Measurements from ENCODE around the gene PAFAH1B2.
"Not testable (repeated sequence)": the region's sequence is repeated elsewhere in the genome, so short reads cannot be mapped to it uniquely, and the experiment has no call there.

PAFAH1B2 gene

DNA sequence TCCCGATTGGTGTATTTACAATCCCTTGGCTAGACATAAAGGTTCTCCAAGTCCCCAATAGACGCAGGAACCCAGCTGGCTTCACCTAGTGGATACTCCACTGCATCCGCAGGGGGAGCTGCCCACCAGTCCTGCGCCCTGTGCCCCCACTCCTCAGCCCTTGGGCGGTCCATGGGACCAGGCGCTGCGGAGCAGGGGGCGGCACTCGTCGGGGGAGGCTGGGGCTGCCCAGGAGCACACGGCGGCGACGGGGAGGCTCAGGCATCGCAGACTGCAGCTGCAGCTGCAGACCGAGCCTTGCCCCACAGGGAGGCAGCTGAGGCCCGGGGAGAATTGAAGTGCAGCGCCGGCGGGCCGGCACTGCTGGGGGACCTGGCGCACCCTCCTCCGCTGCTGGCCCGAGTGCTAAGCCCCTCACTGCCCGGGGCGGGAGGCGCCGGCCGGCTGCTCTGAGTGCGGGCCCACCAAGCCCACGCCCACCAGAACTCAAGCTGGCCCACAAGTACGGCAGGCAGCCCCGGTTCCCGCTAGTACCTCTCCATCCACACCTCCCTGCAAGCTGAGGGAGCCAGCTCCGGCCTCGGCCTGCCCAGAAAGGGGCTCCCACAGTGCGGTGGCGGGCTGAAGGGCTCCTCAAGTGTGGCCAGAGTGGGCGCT, 33.7 kb upstream of the PAFAH1B2 start:
- no CpG with 5 or more reads among the region's 39 CpGs for WGBS (ENCODE audit: extremely low coverage, insufficient coverage, low lambda C conversion rate)

GRCh38 chr11:117112497-117112896, 31.6 kb upstream of the PAFAH1B2 start:
- not testable (repeated sequence) for H4K5ac ChIP-seq (ENCODE audit: low read length); H3K4me3 ChIP-seq (ENCODE audit: low read length); H3K23ac ChIP-seq (ENCODE audit: low read length); H3K4me1 ChIP-seq (ENCODE audit: control insufficient read depth, low read depth, low read length); H4K8ac ChIP-seq (ENCODE audit: low read depth, low read length); H3K9ac ChIP-seq (ENCODE audit: low read length); H3K79me2 ChIP-seq (ENCODE audit: control insufficient read depth, insufficient read depth, low read length); H3K27me3 ChIP-seq (ENCODE audit: insufficient read depth, low read length, poor library complexity); H2BK120ac ChIP-seq (ENCODE audit: low read depth, low read length); H3K36me3 ChIP-seq (ENCODE audit: control insufficient read depth, insufficient read depth, low read length); H3K4me2 ChIP-seq (ENCODE audit: low read length); H3K27ac ChIP-seq (ENCODE audit: low read depth, low read length); H3K4ac ChIP-seq (ENCODE audit: low read depth, low read length); DNase-seq; H2BK5ac ChIP-seq (ENCODE audit: low read length); H3K79me1 ChIP-seq (ENCODE audit: low read length); H3K18ac ChIP-seq (ENCODE audit: low read length); H3K56ac ChIP-seq (ENCODE audit: low read length); H2BK15ac ChIP-seq (replicated peaks; ENCODE audit: low read depth); H2AK5ac ChIP-seq (ENCODE audit: low read length)
- no CpG with 5 or more reads among the region's 3 CpGs for WGBS (ENCODE audit: extremely low coverage, insufficient coverage, low lambda C conversion rate)

More for the DNA sequence above, 33.7 kb upstream of the PAFAH1B2 start:
- H3K23ac ChIP-seq (ENCODE audit: low read length), result no peak overlapping the region
- no peak overlapping the region for H4K8ac ChIP-seq (ENCODE audit: low read depth, low read length)
- no peaks in the 10 kb centered on the region for H3K79me2 ChIP-seq (ENCODE audit: control insufficient read depth, insufficient read depth, low read length)
- H3K4me3 ChIP-seq (ENCODE audit: low read length), result no peak overlapping the region
- H2BK5ac ChIP-seq (ENCODE audit: low read length), result no peak overlapping the region
- H2BK120ac ChIP-seq (ENCODE audit: low read depth, low read length), result no peak overlapping the region
- H3K9ac ChIP-seq (ENCODE audit: low read length), result no peak overlapping the region
- DNase-seq, result no peak
- H3K79me1 ChIP-seq (ENCODE audit: low read length), result no peaks in the 10 kb centered on the region
- no peaks in the 10 kb centered on the region for H3K27me3 ChIP-seq (ENCODE audit: insufficient read depth, low read length, poor library complexity)
- no peaks in the 10 kb centered on the region for H3K4me1 ChIP-seq (ENCODE audit: control insufficient read depth, low read depth, low read length)
- no peak overlapping the region for H3K4me2 ChIP-seq (ENCODE audit: low read length)
- H3K4ac ChIP-seq (ENCODE audit: low read depth, low read length), result no peak overlapping the region
- H2AK5ac ChIP-seq (ENCODE audit: low read length), result no peak overlapping the region
- no peak overlapping the region for H3K27ac ChIP-seq (ENCODE audit: low read depth, low read length)
- no peak overlapping the region for H2BK15ac ChIP-seq (replicated peaks; ENCODE audit: low read depth)
- no peak overlapping the region for H3K18ac ChIP-seq (ENCODE audit: low read length)
- no peak overlapping the region for H3K56ac ChIP-seq (ENCODE audit: low read length)
- no peaks in the 10 kb centered on the region for H3K36me3 ChIP-seq (ENCODE audit: control insufficient read depth, insufficient read depth, low read length)
- no peak overlapping the region for H4K5ac ChIP-seq (ENCODE audit: low read length)

DNA sequence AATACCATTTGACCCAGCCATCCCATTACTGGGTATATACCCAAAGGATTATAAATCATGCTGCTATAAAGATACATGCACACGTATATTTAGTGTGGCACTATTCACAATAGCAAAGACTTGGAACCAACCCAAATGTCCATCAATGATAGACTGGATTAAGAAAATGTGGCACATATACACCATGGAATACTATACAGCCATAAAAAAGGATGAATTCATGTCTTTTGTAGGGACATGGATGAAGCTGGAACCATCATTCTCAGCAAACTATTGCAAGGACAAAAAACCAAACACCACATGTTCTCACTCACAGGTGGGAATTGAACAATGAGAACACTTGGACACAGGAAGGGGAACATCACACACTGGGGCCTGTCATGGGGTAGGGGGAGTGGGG, 31.1 kb upstream of the PAFAH1B2 start:
- H3K27ac ChIP-seq (ENCODE audit: low read depth, low read length); DNase-seq; H3K79me1 ChIP-seq (ENCODE audit: low read length); H3K18ac ChIP-seq (ENCODE audit: low read length); H2BK5ac ChIP-seq (ENCODE audit: low read length); H3K9ac ChIP-seq (ENCODE audit: low read length); H2BK15ac ChIP-seq (replicated peaks; ENCODE audit: low read depth); H4K5ac ChIP-seq (ENCODE audit: low read length); H3K56ac ChIP-seq (ENCODE audit: low read length); H3K4me2 ChIP-seq (ENCODE audit: low read length); H4K8ac ChIP-seq (ENCODE audit: low read depth, low read length); H3K4me3 ChIP-seq (ENCODE audit: low read length); H3K36me3 ChIP-seq (ENCODE audit: control insufficient read depth, insufficient read depth, low read length); H3K79me2 ChIP-seq (ENCODE audit: control insufficient read depth, insufficient read depth, low read length); H3K4ac ChIP-seq (ENCODE audit: low read depth, low read length); H2BK120ac ChIP-seq (ENCODE audit: low read depth, low read length); H2AK5ac ChIP-seq (ENCODE audit: low read length); H3K23ac ChIP-seq (ENCODE audit: low read length); H3K27me3 ChIP-seq (ENCODE audit: insufficient read depth, low read length, poor library complexity); H3K4me1 ChIP-seq (ENCODE audit: control insufficient read depth, low read depth, low read length): not testable (repeated sequence)
- WGBS (ENCODE audit: extremely low coverage, insufficient coverage, low lambda C conversion rate), result no CpG with 5 or more reads among the region's 1 CpG

- H4K5ac ChIP-seq (ENCODE audit: low read length), result no peak overlapping the region
- no peak overlapping the region for H3K18ac ChIP-seq (ENCODE audit: low read length)
- no peaks in the 10 kb centered on the region for H3K4me1 ChIP-seq (ENCODE audit: control insufficient read depth, low read depth, low read length)
- H3K4me3 ChIP-seq (ENCODE audit: low read length), result no peak overlapping the region
- no peak overlapping the region for H3K27ac ChIP-seq (ENCODE audit: low read depth, low read length)
- no peaks in the 10 kb centered on the region for H3K79me1 ChIP-seq (ENCODE audit: low read length)
- no peak overlapping the region for H3K4me2 ChIP-seq (ENCODE audit: low read length)
- H2BK120ac ChIP-seq (ENCODE audit: low read depth, low read length), result no peak overlapping the region
- H2AK5ac ChIP-seq (ENCODE audit: low read length), result no peak overlapping the region
- no peak overlapping the region for H3K23ac ChIP-seq (ENCODE audit: low read length)
- H2BK5ac ChIP-seq (ENCODE audit: low read length), result no peak overlapping the region
- no peaks in the 10 kb centered on the region for H3K79me2 ChIP-seq (ENCODE audit: control insufficient read depth, insufficient read depth, low read length)
- H4K8ac ChIP-seq (ENCODE audit: low read depth, low read length), result no peak overlapping the region
- H3K56ac ChIP-seq (ENCODE audit: low read length), result no peak overlapping the region
- DNase-seq, result no peak
- no peak overlapping the region for H3K4ac ChIP-seq (ENCODE audit: low read depth, low read length)
- H2BK15ac ChIP-seq (replicated peaks; ENCODE audit: low read depth), result no peak overlapping the region
- no peaks in the 10 kb centered on the region for H3K27me3 ChIP-seq (ENCODE audit: insufficient read depth, low read length, poor library complexity)
- H3K9ac ChIP-seq (ENCODE audit: low read length), result no peak overlapping the region
- no peaks in the 10 kb centered on the region for H3K36me3 ChIP-seq (ENCODE audit: control insufficient read depth, insufficient read depth, low read length)
Measured at GRCh38 chr11:117117681-117118080, 26.4 kb upstream of the PAFAH1B2 start.

DNA sequence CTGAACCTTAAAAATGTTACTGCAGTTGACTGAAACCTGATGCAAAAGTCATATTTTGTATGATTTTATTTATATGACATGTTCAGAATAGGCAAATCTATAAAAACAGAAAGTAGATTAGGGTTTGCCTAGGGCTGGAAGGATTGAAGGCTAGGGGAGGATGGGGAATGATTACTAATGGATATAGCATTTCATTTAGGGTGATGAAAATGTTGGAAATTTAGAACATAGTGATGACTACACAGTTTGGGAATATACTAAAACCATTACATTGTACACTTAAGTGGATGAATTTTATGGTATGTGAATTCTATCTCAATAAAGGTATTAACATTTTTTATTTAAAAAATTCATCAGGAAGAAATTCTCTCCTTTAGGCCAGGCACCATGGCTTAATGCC, 22.9 kb upstream of the PAFAH1B2 start:
- H3K4me1 ChIP-seq (ENCODE audit: control insufficient read depth, low read depth, low read length), result no peaks in the 10 kb centered on the region
- no peak overlapping the region for H2BK120ac ChIP-seq (ENCODE audit: low read depth, low read length)
- no peak overlapping the region for H2AK5ac ChIP-seq (ENCODE audit: low read length)
- H3K23ac ChIP-seq (ENCODE audit: low read length), result no peak overlapping the region
- no peak overlapping the region for H2BK15ac ChIP-seq (replicated peaks; ENCODE audit: low read depth)
- no peak overlapping the region for H3K4ac ChIP-seq (ENCODE audit: low read depth, low read length)
- H3K56ac ChIP-seq (ENCODE audit: low read length), result no peak overlapping the region
- no peak overlapping the region for H3K4me3 ChIP-seq (ENCODE audit: low read length)
- H3K79me1 ChIP-seq (ENCODE audit: low read length), result no peaks in the 10 kb centered on the region
- H3K79me2 ChIP-seq (ENCODE audit: control insufficient read depth, insufficient read depth, low read length), result no peaks in the 10 kb centered on the region
- DNase-seq, result no peak
- no peak overlapping the region for H4K8ac ChIP-seq (ENCODE audit: low read depth, low read length)
- no peak overlapping the region for H3K18ac ChIP-seq (ENCODE audit: low read length)
- H3K27me3 ChIP-seq (ENCODE audit: insufficient read depth, low read length, poor library complexity), result no peaks in the 10 kb centered on the region
- no peak overlapping the region for H4K5ac ChIP-seq (ENCODE audit: low read length)
- no peak overlapping the region for H3K4me2 ChIP-seq (ENCODE audit: low read length)
- H3K27ac ChIP-seq (ENCODE audit: low read depth, low read length), result no peak overlapping the region
- no peak overlapping the region for H2BK5ac ChIP-seq (ENCODE audit: low read length)
- H3K36me3 ChIP-seq (ENCODE audit: control insufficient read depth, insufficient read depth, low read length), result no peaks in the 10 kb centered on the region
- no peak overlapping the region for H3K9ac ChIP-seq (ENCODE audit: low read length)

DNA sequence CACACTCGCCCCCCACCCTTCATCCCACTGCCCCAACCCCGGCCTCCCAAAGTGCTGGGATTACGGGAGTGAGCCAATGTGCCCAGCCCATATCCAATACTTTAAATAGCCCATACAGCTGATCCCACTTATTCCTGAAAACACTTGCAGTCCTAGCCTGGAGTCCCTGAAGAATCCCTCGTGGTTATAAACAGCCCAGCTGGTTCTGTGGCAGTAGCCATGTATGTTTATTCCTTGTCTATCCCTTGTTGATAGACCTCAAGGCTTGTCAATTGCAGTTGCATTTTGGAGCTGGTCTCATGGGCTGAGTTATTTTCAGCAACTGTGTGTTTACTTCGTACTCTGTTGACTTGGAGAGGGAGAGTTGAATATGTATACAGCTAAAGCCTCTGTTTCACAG, 21.5 kb upstream of the PAFAH1B2 start:
- Histone ChIP-seq H3K18ac (ENCODE audit: low read length) (no peak overlapping the region), H3K4me1 (ENCODE audit: control insufficient read depth, low read depth, low read length) (no peaks in the 10 kb centered on the region), H2BK15ac (replicated peaks; ENCODE audit: low read depth) (no peak overlapping the region), H3K27me3 (ENCODE audit: insufficient read depth, low read length, poor library complexity) (no peaks in the 10 kb centered on the region), H3K4me2 (ENCODE audit: low read length) (no peak overlapping the region), H3K23ac (ENCODE audit: low read length) (no peak overlapping the region), H4K8ac (ENCODE audit: low read depth, low read length) (no peak overlapping the region), H2AK5ac (ENCODE audit: low read length) (no peak overlapping the region), H3K36me3 (ENCODE audit: control insufficient read depth, insufficient read depth, low read length) (no peaks in the 10 kb centered on the region), H2BK5ac (ENCODE audit: low read length) (no peak overlapping the region), H3K27ac (ENCODE audit: low read depth, low read length) (no peak overlapping the region), H3K4ac (ENCODE audit: low read depth, low read length) (no peak overlapping the region), H3K79me1 (ENCODE audit: low read length) (no peaks in the 10 kb centered on the region), H2BK120ac (ENCODE audit: low read depth, low read length) (no peak overlapping the region), H4K5ac (ENCODE audit: low read length) (no peak overlapping the region), H3K79me2 (ENCODE audit: control insufficient read depth, insufficient read depth, low read length) (no peaks in the 10 kb centered on the region), H3K9ac (ENCODE audit: low read length) (no peak overlapping the region), H3K4me3 (ENCODE audit: low read length) (no peak overlapping the region), H3K56ac (ENCODE audit: low read length) (no peak overlapping the region)
- no CpG with 5 or more reads among the region's 5 CpGs for WGBS (ENCODE audit: extremely low coverage, insufficient coverage, low lambda C conversion rate)
- DNase-seq, result no peak

Data from mesendoderm (in vitro differentiated cells).